GM12873 (cell line): ENCODE measurements around the gene XDH.

Experiments
- CTCF ChIP-seq: IDR thresholded peaks from 2 replicates; pipeline ENCODE4 v1.5.1; 2012; ENCODE audit warnings: low read depth, mild to moderate bottlenecking, moderate library complexity, low read length, control low read depth; ENCODE audit not compliant: insufficient read depth; ENCODE audit errors: missing control alignments

XDH gene

GRCh38 chr2:31419386-31419785 lies 4.8 kb upstream of the XDH start:
- no peak for TF ChIP-seq CTCF

GRCh38 chr2:31415421-31415820 lies 879 bp upstream of the XDH start:
- TF ChIP-seq CTCF: no peak

- no peak for TF ChIP-seq CTCF
These were observed 536 bp downstream of the XDH start for GRCh38 chr2:31413862-31414550.

GRCh38 chr2:31413025-31413424 lies 1.5 kb downstream of the XDH start:
- TF ChIP-seq CTCF: no peak

GRCh38 chr2:31411771-31412170 lies 2.8 kb downstream of the XDH start:
- no peak for TF ChIP-seq CTCF

- no peak for TF ChIP-seq CTCF
These were observed 7.8 kb downstream of the XDH start for GRCh38 chr2:31406593-31407385.

- no peak for TF ChIP-seq CTCF
These were observed 9.7 kb downstream of the XDH start for GRCh38 chr2:31404827-31405226.
